PC-3 (cell line): ENCODE data around the gene AOAH. TPM values are rescaled to one million over a fixed set of nuclear protein-coding genes. Genes with fewer than 3 reads are reported as not detected.

Source experiments
- ATAC-seq: fragments of 200-7000 bp; cut with Tn5 transposase; 2 replicates; pipeline ENCODE4 v1.9.1; 2020; ENCODE audit warnings: mild to moderate bottlenecking, moderate library complexity
- BruUV-seq: library from RNA; stranded (reverse); fragments of 400-500 nt; replicated peaks from 2 replicates; lab custom pipeline; 2021; lab: Mats Ljungman, UMichigan
- CTCF ChIA-PET: fragments of 300-600 bp; sonication (Branson Sonifier 250); formaldehyde crosslinking; loops from one replicate; lab custom pipeline; 2022; ENCODE audit warnings: antibody characterized with exemption; lab: Charles Lee
- POLR2A ChIA-PET: fragments of 300-600 bp; sonication (Branson Sonifier 250); formaldehyde crosslinking; loops from one replicate; lab custom pipeline; 2022; ENCODE audit warnings: antibody characterized with exemption; ENCODE audit not compliant: unreplicated experiment; lab: Charles Lee
- DNase-seq: peaks from one replicate; pipeline ENCODE4 v3.0.0-alpha.2; 2015
- H2AFZ ChIP-seq: fragments of 300-600 bp; sonication (generic); 2 replicates; pipeline ENCODE4 v1.6.0; 2016; ENCODE audit warnings: antibody characterized with exemption, low read length
- H3F3A ChIP-seq: fragments of 300-600 bp; sonication (generic); one replicate; pipeline ENCODE4 v1.6.0; 2017; ENCODE audit warnings: antibody characterized with exemption, low read length, control low read depth, mild to moderate bottlenecking; ENCODE audit not compliant: unreplicated experiment
- H3K27ac ChIP-seq: fragments of 300-600 bp; sonication (generic); 2 replicates; pipeline ENCODE4 v1.5.1; 2016; ENCODE audit warnings: mild to moderate bottlenecking, low read length
- H3K27me3 ChIP-seq: fragments of 300-600 bp; sonication (generic); 2 replicates; pipeline ENCODE4 v1.6.1; 2016; ENCODE audit warnings: low read length, mixed read lengths
- H3K36me3 ChIP-seq: fragments of 300-600 bp; sonication (generic); 2 replicates; pipeline ENCODE4 v1.6.1; 2016; ENCODE audit warnings: low read depth, mixed run types, low read length, mixed read lengths
- H3K4me1 ChIP-seq: fragments of 300-600 bp; sonication (generic); 2 replicates; pipeline ENCODE4 v1.5.1; 2016; ENCODE audit warnings: low read length; ENCODE audit not compliant: insufficient read depth
- H3K4me2 ChIP-seq: fragments of 300-600 bp; sonication (generic); 2 replicates; pipeline ENCODE4 v1.6.0; 2016; ENCODE audit warnings: low read length
- H3K4me3 ChIP-seq: fragments of 300-600 bp; sonication (generic); 2 replicates; pipeline ENCODE4 v1.5.1; 2016; ENCODE audit warnings: mild to moderate bottlenecking, low read length, mixed read lengths
- H3K79me2 ChIP-seq: fragments of 300-600 bp; sonication (generic); 2 replicates; pipeline ENCODE4 v1.6.1; 2017; ENCODE audit warnings: low read length, mixed read lengths
- H3K9ac ChIP-seq: fragments of 300-600 bp; sonication (generic); 2 replicates; pipeline ENCODE4 v1.6.0; 2016; ENCODE audit warnings: mild to moderate bottlenecking, low read length
- H3K9me2 ChIP-seq: fragments of 300-600 bp; sonication (generic); replicated peaks from 2 replicates; pipeline ENCODE4 v1.6.1; 2016; ENCODE audit warnings: mixed run types, low read length, mixed read lengths
- H3K9me3 ChIP-seq: fragments of 300-600 bp; sonication (generic); 2 replicates; pipeline ENCODE4 v1.6.1; 2016; ENCODE audit warnings: low read length, mixed read lengths
- H4K20me1 ChIP-seq: fragments of 300-600 bp; sonication (generic); 2 replicates; pipeline ENCODE4 v1.6.1; 2016; ENCODE audit warnings: low read length, mixed read lengths
- CTCF ChIP-seq: fragments of 300-600 bp; sonication (generic); conservative IDR thresholded peaks from 2 replicates; pipeline ENCODE4 v1.5.1; 2017; ENCODE audit warnings: antibody characterized with exemption, low read depth, mild to moderate bottlenecking, low read length
- EZH2 ChIP-seq: fragments of 300-600 bp; sonication (generic); IDR thresholded peaks from one replicate; pipeline ENCODE4 v1.6.1; 2017; ENCODE audit warnings: antibody characterized with exemption, mild to moderate bottlenecking, low read length; ENCODE audit not compliant: unreplicated experiment
- EZH2phosphoT487 ChIP-seq: fragments of 300-600 bp; sonication (generic); IDR thresholded peaks from 2 replicates; pipeline ENCODE4 v1.6.1; 2018; ENCODE audit warnings: mild to moderate bottlenecking, antibody characterized with exemption, low read length, borderline replicate concordance
- intact Hi-C: fragments of 100-400 bp; cut with micrococcal nuclease; formaldehyde crosslinking; loops from 2 replicates; pipeline ENCODE4 v1.9.0; 2023
- total RNA-seq: library from RNA; depleted of rRNA; stranded (reverse); fragments of >200 nt; gene quantifications from 2 replicates; pipeline ENCODE4 v1.2.3, GENCODE V29; 2014

Gene AOAH
- total RNA-seq, 1 experiment from 2014 or later: not detected

GRCh38 chr7:36684954-36685353, 39.3 kb downstream of the AOAH start:
- Histone ChIP-seq H3K4me2 (no peak overlapping the region), H3K9me3 (no peaks in the 10 kb centered on the region), H3K4me3 (no peak overlapping the region), H3K9ac (no peak overlapping the region), H3K27me3 (no peaks in the 10 kb centered on the region; the same call in 1 of the 2 replicates), H3K79me2 (no peaks in the 10 kb centered on the region), H3K27ac (no peak overlapping the region), H2AFZ (no peak overlapping the region), H3K9me2 (no peaks in the 10 kb centered on the region), H3K36me3 (no peaks in the 10 kb centered on the region), H4K20me1 (no peaks in the 10 kb centered on the region), H3K4me1 (peaks cover 9% of the 10 kb centered on the region), H3F3A (no peaks in the 10 kb centered on the region)
- no peak for TF ChIP-seq EZH2
- no peak for TF ChIP-seq CTCF
- no peak for TF ChIP-seq EZH2phosphoT487
- ChIA-PET CTCF (no interaction called here), POLR2A (no interaction called here)
- BruUV-seq: no TSS peak
- DNase-seq: no peak
- no peak for ATAC-seq
- intact Hi-C loops: no loop called here

DNA sequence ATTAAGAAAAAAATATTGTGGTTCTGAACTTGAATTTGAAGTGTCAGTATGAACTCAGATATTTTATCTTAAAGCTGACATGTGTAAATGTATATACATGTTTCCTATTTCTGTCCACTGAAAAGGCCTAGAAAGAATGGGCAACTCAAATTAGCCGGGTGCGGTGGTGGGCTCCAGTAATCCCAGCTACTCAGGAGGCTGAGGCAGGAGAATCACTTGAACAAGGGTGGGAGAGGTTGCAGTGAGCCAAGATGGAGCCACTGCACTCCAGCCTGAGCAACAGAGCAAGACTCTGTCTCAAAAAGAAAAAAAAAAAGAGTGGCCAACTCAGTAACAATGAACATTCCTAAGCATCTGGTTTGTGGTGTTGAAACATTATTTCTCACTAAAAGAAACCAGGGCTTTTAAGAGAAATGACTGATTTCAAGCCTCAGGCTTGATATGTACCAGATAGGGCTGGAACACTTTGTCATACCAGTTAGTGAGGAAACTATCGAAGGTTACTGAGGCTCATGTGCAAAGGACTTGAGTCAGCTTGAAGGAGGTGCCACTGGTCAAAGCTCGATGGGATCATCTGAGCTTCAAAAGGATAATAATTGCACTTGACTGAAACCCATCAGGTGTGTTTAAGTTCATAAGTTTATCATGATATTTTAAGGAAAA, 40.5 kb downstream of the AOAH start:
- POLR2A ChIA-PET: no interaction called here
- H3K4me1 ChIP-seq: peaks cover 9% of the 10 kb centered on the region
- no TSS peak for BruUV-seq
- no peak overlapping the region for H3K4me2 ChIP-seq
- H3K4me3 ChIP-seq: no peak overlapping the region
- H2AFZ ChIP-seq: no peak overlapping the region
- intact Hi-C loops: no loop called here
- ATAC-seq (no peak), DNase-seq (no peak)
- H3K27ac ChIP-seq: no peak overlapping the region
- no peak overlapping the region for H3K9ac ChIP-seq
- H4K20me1 ChIP-seq: no peaks in the 10 kb centered on the region
- no peaks in the 10 kb centered on the region for H3K79me2 ChIP-seq
- no peak for TF ChIP-seq EZH2
- no peak for TF ChIP-seq EZH2phosphoT487
- no peak for TF ChIP-seq CTCF
- no peaks in the 10 kb centered on the region for H3K36me3 ChIP-seq
- no peaks in the 10 kb centered on the region for H3K27me3 ChIP-seq
- no peaks in the 10 kb centered on the region for H3K9me2 ChIP-seq
- CTCF ChIA-PET: no interaction called here
- H3K9me3 ChIP-seq: no peaks in the 10 kb centered on the region
- no peaks in the 10 kb centered on the region for H3F3A ChIP-seq

DNA sequence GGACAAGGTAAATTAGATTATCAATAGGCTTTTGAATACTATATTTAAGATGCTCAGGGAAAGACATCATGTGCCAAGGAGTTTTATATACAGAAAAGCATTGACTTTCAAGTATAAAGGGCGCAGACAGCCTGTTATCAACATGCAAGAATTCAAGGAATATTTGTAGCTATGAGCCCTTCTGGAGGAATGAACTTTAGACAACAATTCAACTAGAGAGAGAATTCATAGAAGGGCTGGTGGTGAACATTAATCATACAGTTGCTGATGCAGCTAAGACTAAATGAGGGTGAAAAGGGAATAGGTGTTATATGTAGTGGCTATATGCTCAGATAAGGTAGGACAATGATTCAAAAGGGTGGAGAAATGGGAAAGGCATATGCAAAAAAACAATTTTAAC, 41.2 kb downstream of the AOAH start:
- no peak overlapping the region for H2AFZ ChIP-seq
- no peak overlapping the region for H3K9ac ChIP-seq
- no peak for TF ChIP-seq CTCF
- no peak for TF ChIP-seq EZH2phosphoT487
- TF ChIP-seq EZH2: no peak
- peaks cover 9% of the 10 kb centered on the region for H3K4me1 ChIP-seq
- H3K79me2 ChIP-seq: no peaks in the 10 kb centered on the region
- H3K4me2 ChIP-seq: no peak overlapping the region
- no peak overlapping the region for H3K27ac ChIP-seq
- H3K9me2 ChIP-seq: no peaks in the 10 kb centered on the region
- no peak overlapping the region for H3K4me3 ChIP-seq
- DNase-seq (no peak), ATAC-seq (no peak)
- H4K20me1 ChIP-seq: no peaks in the 10 kb centered on the region
- no peaks in the 10 kb centered on the region for H3K36me3 ChIP-seq
- no TSS peak for BruUV-seq
- ChIA-PET CTCF (no interaction called here), POLR2A (no interaction called here)
- no peaks in the 10 kb centered on the region for H3K9me3 ChIP-seq
- intact Hi-C loops: no loop called here
- H3F3A ChIP-seq: no peaks in the 10 kb centered on the region
- no peaks in the 10 kb centered on the region for H3K27me3 ChIP-seq
